Measurements from ENCODE around the gene DCLK3.

Gene DCLK3

GRCh38 chr3:36680952-36681351, 83.4 kb downstream of the DCLK3 start:
- no peak overlapping the region for H3K27ac ChIP-seq (ENCODE audit: low read depth, low read length)
- no peak overlapping the region for H3K4me3 ChIP-seq (ENCODE audit: low read depth, low read length)
- no peak overlapping the region for H2BK5ac ChIP-seq (ENCODE audit: low read depth, low read length, poor library complexity)
- H4K8ac ChIP-seq (ENCODE audit: low read depth, low read length) = no peak overlapping the region
- no CpG with 5 or more reads among the region's 3 CpGs for WGBS (ENCODE audit: extremely low coverage, insufficient coverage, insufficient read length)
- H3K4me2 ChIP-seq (ENCODE audit: low read length) = no peak overlapping the region
- H2BK12ac ChIP-seq (ENCODE audit: low read length) = no peak overlapping the region
- H3K18ac ChIP-seq (ENCODE audit: low read length) = no peak overlapping the region
- no peak overlapping the region for H3K9ac ChIP-seq (ENCODE audit: low read length)
- H3K27me3 ChIP-seq (ENCODE audit: insufficient read depth, low read length) = no peaks in the 10 kb centered on the region
- H3K23ac ChIP-seq (ENCODE audit: low read length) = no peak overlapping the region
- no peak overlapping the region for H2AFZ ChIP-seq (ENCODE audit: insufficient read depth, low read length, poor library complexity)
- H3K79me1 ChIP-seq (ENCODE audit: low read length) = no peaks in the 10 kb centered on the region
- H3K9me3 ChIP-seq (ENCODE audit: insufficient read depth, low read depth, low read length) = peaks cover 6% of the 10 kb centered on the region
- no peak overlapping the region for H2BK120ac ChIP-seq (ENCODE audit: insufficient read depth, low read length, poor library complexity)
- no peak overlapping the region for H3K14ac ChIP-seq (ENCODE audit: low read length)
- H3K36me3 ChIP-seq (ENCODE audit: control insufficient read depth in 1 of 2, insufficient read depth in 2 of 2, low read length in 2 of 2) = peaks cover 0 to 2% of the 10 kb centered on the region in 2 experiments
- no peak for DNase-seq
- H2AK5ac ChIP-seq (ENCODE audit: low read length) = no peak overlapping the region
- H4K91ac ChIP-seq (ENCODE audit: low read depth, low read length) = no peak overlapping the region
- H3K4me1 ChIP-seq (ENCODE audit: control insufficient read depth in 1 of 2, insufficient read depth in 2 of 2, low read length in 2 of 2) = no peaks in the 10 kb centered on the region
- no peak overlapping the region for H4K12ac ChIP-seq (ENCODE audit: low read depth, low read length)
- no peaks in the 10 kb centered on the region for H3K79me2 ChIP-seq (ENCODE audit: control insufficient read depth, insufficient read depth, low read length, poor library complexity)
- H3K4ac ChIP-seq (ENCODE audit: low read depth, low read length) = no peak overlapping the region

GRCh38 chr3:36679384-36680200, 84.8 kb downstream of the DCLK3 start:
- Histone ChIP-seq H2BK5ac (ENCODE audit: low read depth, low read length, poor library complexity) (no peak overlapping the region), H3K79me2 (ENCODE audit: control insufficient read depth, insufficient read depth, low read length, poor library complexity) (no peaks in the 10 kb centered on the region), H3K36me3 (ENCODE audit: control insufficient read depth in 1 of 2, insufficient read depth in 2 of 2, low read length in 2 of 2) (peaks cover 0 to 2% of the 10 kb centered on the region in 2 experiments), H3K9me3 (ENCODE audit: insufficient read depth, low read depth, low read length) (peaks cover 6% of the 10 kb centered on the region), H4K91ac (ENCODE audit: low read depth, low read length) (no peak overlapping the region), H3K14ac (ENCODE audit: low read length) (no peak overlapping the region), H2BK12ac (ENCODE audit: low read length) (no peak overlapping the region), H2BK120ac (ENCODE audit: insufficient read depth, low read length, poor library complexity) (no peak overlapping the region), H3K27me3 (ENCODE audit: insufficient read depth, low read length) (no peaks in the 10 kb centered on the region), H4K8ac (ENCODE audit: low read depth, low read length) (no peak overlapping the region), H3K18ac (ENCODE audit: low read length) (no peak overlapping the region), H3K23ac (ENCODE audit: low read length) (no peak overlapping the region), H3K4me1 (ENCODE audit: control insufficient read depth in 1 of 2, insufficient read depth in 2 of 2, low read length in 2 of 2) (no peaks in the 10 kb centered on the region), H3K4me2 (ENCODE audit: low read length) (no peak overlapping the region), H3K4ac (ENCODE audit: low read depth, low read length) (no peak overlapping the region), H3K9ac (ENCODE audit: low read length) (no peak overlapping the region), H2AK5ac (ENCODE audit: low read length) (no peak overlapping the region), H3K27ac (ENCODE audit: low read depth, low read length) (no peak overlapping the region), H4K12ac (ENCODE audit: low read depth, low read length) (no peak overlapping the region), H3K79me1 (ENCODE audit: low read length) (no peaks in the 10 kb centered on the region), H3K4me3 (ENCODE audit: low read depth, low read length) (no peak overlapping the region), H2AFZ (ENCODE audit: insufficient read depth, low read length, poor library complexity) (no peak overlapping the region)
- DNase-seq = peak in 1 of 2 donors; percentile 59
- WGBS (ENCODE audit: extremely low coverage, insufficient coverage, insufficient read length) = no CpG with 5 or more reads among the region's 1 CpG

- Histone ChIP-seq H3K4me2 (ENCODE audit: low read length) (no peak overlapping the region), H3K27ac (ENCODE audit: low read depth, low read length) (no peak overlapping the region), H4K91ac (ENCODE audit: low read depth, low read length) (no peak overlapping the region), H3K14ac (ENCODE audit: low read length) (no peak overlapping the region), H4K12ac (ENCODE audit: low read depth, low read length) (no peak overlapping the region), H2BK12ac (ENCODE audit: low read length) (no peak overlapping the region), H2BK5ac (ENCODE audit: low read depth, low read length, poor library complexity) (no peak overlapping the region), H2AFZ (ENCODE audit: insufficient read depth, low read length, poor library complexity) (no peak overlapping the region), H4K8ac (ENCODE audit: low read depth, low read length) (no peak overlapping the region), H3K4me3 (ENCODE audit: low read depth, low read length) (no peak overlapping the region), H3K79me2 (ENCODE audit: control insufficient read depth, insufficient read depth, low read length, poor library complexity) (no peaks in the 10 kb centered on the region), H3K4ac (ENCODE audit: low read depth, low read length) (no peak overlapping the region), H3K79me1 (ENCODE audit: low read length) (no peaks in the 10 kb centered on the region), H3K27me3 (ENCODE audit: insufficient read depth, low read length) (no peaks in the 10 kb centered on the region), H3K23ac (ENCODE audit: low read length) (no peak overlapping the region), H2AK5ac (ENCODE audit: low read length) (no peak overlapping the region), H3K36me3 (ENCODE audit: control insufficient read depth in 1 of 2, insufficient read depth in 2 of 2, low read length in 2 of 2) (peaks cover 0 to 2% of the 10 kb centered on the region in 2 experiments), H3K18ac (ENCODE audit: low read length) (no peak overlapping the region), H3K9me3 (ENCODE audit: insufficient read depth, low read depth, low read length) (peaks cover 6% of the 10 kb centered on the region), H3K9ac (ENCODE audit: low read length) (no peak overlapping the region), H3K4me1 (ENCODE audit: control insufficient read depth in 1 of 2, insufficient read depth in 2 of 2, low read length in 2 of 2) (no peaks in the 10 kb centered on the region), H2BK120ac (ENCODE audit: insufficient read depth, low read length, poor library complexity) (no peak overlapping the region)
- no CpG with 5 or more reads among the region's 2 CpGs for WGBS (ENCODE audit: extremely low coverage, insufficient coverage, insufficient read length)
- DNase-seq = peak in 1 of 2 donors; percentile 14
Measured at GRCh38 chr3:36678216-36679013, 85.9 kb downstream of the DCLK3 start.

GRCh38 chr3:36677331-36678007, 86.9 kb downstream of the DCLK3 start:
- Histone ChIP-seq H3K4me2 (ENCODE audit: low read length) (no peak overlapping the region), H3K9me3 (ENCODE audit: insufficient read depth, low read depth, low read length) (peaks cover 6% of the 10 kb centered on the region), H4K91ac (ENCODE audit: low read depth, low read length) (no peak overlapping the region), H3K4me3 (ENCODE audit: low read depth, low read length) (no peak overlapping the region), H3K9ac (ENCODE audit: low read length) (no peak overlapping the region), H2BK12ac (ENCODE audit: low read length) (no peak overlapping the region), H3K14ac (ENCODE audit: low read length) (no peak overlapping the region), H4K8ac (ENCODE audit: low read depth, low read length) (no peak overlapping the region), H4K12ac (ENCODE audit: low read depth, low read length) (no peak overlapping the region), H3K4me1 (ENCODE audit: control insufficient read depth in 1 of 2, insufficient read depth in 2 of 2, low read length in 2 of 2) (no peaks in the 10 kb centered on the region), H3K23ac (ENCODE audit: low read length) (no peak overlapping the region), H3K27ac (ENCODE audit: low read depth, low read length) (peak overlapping the region; percentile 45), H2BK5ac (ENCODE audit: low read depth, low read length, poor library complexity) (no peak overlapping the region), H2AK5ac (ENCODE audit: low read length) (no peak overlapping the region), H3K36me3 (ENCODE audit: control insufficient read depth in 1 of 2, insufficient read depth in 2 of 2, low read length in 2 of 2) (peaks cover 0 to 2% of the 10 kb centered on the region in 2 experiments), H2AFZ (ENCODE audit: insufficient read depth, low read length, poor library complexity) (no peak overlapping the region), H3K4ac (ENCODE audit: low read depth, low read length) (no peak overlapping the region), H3K18ac (ENCODE audit: low read length) (no peak overlapping the region), H3K79me2 (ENCODE audit: control insufficient read depth, insufficient read depth, low read length, poor library complexity) (no peaks in the 10 kb centered on the region), H2BK120ac (ENCODE audit: insufficient read depth, low read length, poor library complexity) (no peak overlapping the region), H3K27me3 (ENCODE audit: insufficient read depth, low read length) (no peaks in the 10 kb centered on the region), H3K79me1 (ENCODE audit: low read length) (no peaks in the 10 kb centered on the region)
- WGBS (ENCODE audit: extremely low coverage, insufficient coverage, insufficient read length) = no CpG with 5 or more reads among the region's 2 CpGs
- DNase-seq = peak; percentile 82 to 92

All from trophoblast cell (in vitro differentiated cells and primary cell).